PC-3 (cell line): ENCODE data around the gene BCAS3.

ENCODE experiments used
- CTCF ChIP-seq: fragments of 300-600 bp; sonication (generic); conservative IDR thresholded peaks from 2 replicates; pipeline ENCODE4 v1.5.1; 2017; ENCODE audit warnings: antibody characterized with exemption, low read depth, mild to moderate bottlenecking, low read length
- EZH2 ChIP-seq: fragments of 300-600 bp; sonication (generic); IDR thresholded peaks from one replicate; pipeline ENCODE4 v1.6.1; 2017; ENCODE audit warnings: antibody characterized with exemption, mild to moderate bottlenecking, low read length; ENCODE audit not compliant: unreplicated experiment
- EZH2phosphoT487 ChIP-seq: fragments of 300-600 bp; sonication (generic); IDR thresholded peaks from 2 replicates; pipeline ENCODE4 v1.6.1; 2018; ENCODE audit warnings: mild to moderate bottlenecking, antibody characterized with exemption, low read length, borderline replicate concordance

GRCh38 chr17:60664022-60664421 is 13.6 kb upstream of the BCAS3 start:
- TF ChIP-seq CTCF (no peak), EZH2 (no peak), EZH2phosphoT487 (no peak)
